ENCODE results near the gene CPB2. TPM values are rescaled to one million over a fixed set of nuclear protein-coding genes. Genes with fewer than 3 reads are reported as not detected.
A peak's percentile ranks its signal among the peaks of the same experiment; 100 is the strongest.

Gene CPB2
- total RNA-seq, 4 donors from 2014 or later: 0.42 to 1.4 TPM; not detected in 2

DNA sequence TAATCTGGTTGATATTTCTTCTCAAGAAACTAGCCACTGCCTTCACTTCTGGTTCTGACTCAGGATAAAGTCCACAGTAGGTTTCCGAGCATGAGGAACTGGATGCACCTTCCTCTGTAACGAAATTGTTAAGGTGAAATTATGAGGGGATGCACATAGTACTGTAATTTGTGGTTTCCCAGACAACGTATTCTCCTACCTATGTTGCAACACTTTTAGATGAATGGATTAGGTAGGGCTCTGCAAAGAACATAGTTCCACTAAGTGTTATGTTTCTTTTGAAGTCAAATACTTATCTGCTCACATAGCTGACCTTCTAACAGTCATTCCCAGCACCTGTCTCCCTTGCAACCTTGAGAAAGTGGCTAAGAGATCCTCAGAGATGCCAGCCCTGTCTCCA, 46.6 kb downstream of the CPB2 start:
- ATAC-seq: no peak
- H3K27me3 ChIP-seq: no peaks in the 10 kb centered on the region
- in situ Hi-C loops (cut with MboI; ENCODE audit: low sequenced_read_pairs in 4 of 4): no loop called here
- intact Hi-C loops (cut with DNase I; ENCODE audit: low total_unique reads): no loop called here
- no peak overlapping the region for H3K27ac ChIP-seq
- DNase-seq: no peak
- H3K4me3 ChIP-seq: no peak overlapping the region
- no peak for TF ChIP-seq POLR2A (IDR thresholded peaks at IDR 0.05)
- TF ChIP-seq CTCF (IDR thresholded peaks at IDR 0.05 in 4 of 5, conservative IDR thresholded peaks at IDR 0.05 in 1 of 5): no peak
- H3K9me3 ChIP-seq: no peaks in the 10 kb centered on the region
- no peaks in the 10 kb centered on the region for H3K36me3 ChIP-seq
- peaks cover 2 to 5% of the 10 kb centered on the region in 2 donors for H3K4me1 ChIP-seq

GRCh38 chr13:46057256-46058015, 47.4 kb downstream of the CPB2 start:
- TF ChIP-seq CTCF (IDR thresholded peaks at IDR 0.05 in 4 of 5, conservative IDR thresholded peaks at IDR 0.05 in 1 of 5): no peak
- no peak for TF ChIP-seq POLR2A (IDR thresholded peaks at IDR 0.05)
- Histone ChIP-seq H3K27me3 (no peaks in the 10 kb centered on the region), H3K4me3 (no peak overlapping the region), H3K36me3 (no peaks in the 10 kb centered on the region), H3K9me3 (no peaks in the 10 kb centered on the region), H3K27ac (no peak overlapping the region), H3K4me1 (peaks cover 7% of the 10 kb centered on the region in 2 donors)
- DNase-seq (no peak), ATAC-seq (no peak)
- in situ Hi-C loops (cut with MboI; ENCODE audit: low sequenced_read_pairs in 4 of 4) (no loop called here), intact Hi-C loops (cut with DNase I; ENCODE audit: low total_unique reads) (no loop called here)

- Histone ChIP-seq H3K27me3 (no peaks in the 10 kb centered on the region), H3K27ac (peak overlapping the region; percentile 88 to 96 (median 92)), H3K9me3 (no peaks in the 10 kb centered on the region), H3K4me3 (peak overlapping the region; percentile 84 to 97 (median 90)), H3K4me1 (peaks cover 27 to 28% of the 10 kb centered on the region in 2 donors), H3K36me3 (no peaks in the 10 kb centered on the region)
- TF ChIP-seq POLR2A (IDR thresholded peaks at IDR 0.05) (no peak), CTCF (IDR thresholded peaks at IDR 0.05 in 4 of 5, conservative IDR thresholded peaks at IDR 0.05 in 1 of 5) (no peak)
- intact Hi-C loops (cut with DNase I; ENCODE audit: low total_unique reads): loop anchor here (5.0 kb wide), 1 partner anchor 246 kb away; no protein-coding TSS in a partner anchor
- ATAC-seq (no peak), DNase-seq (no peak)
- in situ Hi-C loops (cut with MboI; ENCODE audit: low sequenced_read_pairs in 4 of 4): no loop called here
Measured at GRCh38 chr13:46053162-46054012, 51.4 kb downstream of the CPB2 start.

- in situ Hi-C loops (cut with MboI; ENCODE audit: low sequenced_read_pairs in 4 of 4): no loop called here
- H3K27ac ChIP-seq: peak within 1 kb of the TSS; percentile 88 to 96 (median 92)
- TF ChIP-seq CTCF (IDR thresholded peaks at IDR 0.05 in 4 of 5, conservative IDR thresholded peaks at IDR 0.05 in 1 of 5) (peak; percentile 24 to 52 (median 48)), POLR2A (IDR thresholded peaks at IDR 0.05) (peak; percentile 58 to 61)
- no peaks in the 10 kb centered on the region for H3K27me3 ChIP-seq
- peak within 1 kb of the TSS; percentile 84 to 97 (median 90) for H3K4me3 ChIP-seq
- peak; percentile 100 for ATAC-seq
- no peaks in the 10 kb centered on the region for H3K9me3 ChIP-seq
- peaks cover 27 to 28% of the 10 kb centered on the region in 2 donors for H3K4me1 ChIP-seq
- no peaks in the 10 kb centered on the region for H3K36me3 ChIP-seq
- intact Hi-C loops (cut with DNase I; ENCODE audit: low total_unique reads): loop anchor here (1.0 to 5.0 kb wide), 2 partner anchors 173 to 245 kb away; no protein-coding TSS in a partner anchor
- peak; percentile 88 to 91 for DNase-seq
Measured at GRCh38 chr13:46052319-46053161, 52.3 kb downstream of the CPB2 start, which contains the start of gene ZC3H13. TSS of gene ZC3H13 (minus strand) at chr13:46052746. CDS start at chr13:46045507, 7,239 bp downstream.
